Keratinocyte (primary cell): ENCODE data around the gene HNRNPDL. TPM values are rescaled to one million over a fixed set of nuclear protein-coding genes. Genes with fewer than 3 reads are reported as not detected.

Experiments
- DNase-seq: peaks from one replicate; pipeline ENCODE4 v3.0.0-alpha.2; 2011; ENCODE audit warnings: low read depth, missing footprints, low spot score
- FAIRE-seq: peaks from 2 replicates; lab custom pipeline; 2011; peaks lifted over from hg19 to GRCh38; lab: Jason Lieb, UNC
- H2AFZ ChIP-seq: 2 replicates; pipeline ENCODE4 v1.6.0; 2012; ENCODE audit warnings: low read length, control low read depth, inconsistent platforms; ENCODE audit not compliant: control insufficient read depth
- H3K27ac ChIP-seq: 2 replicates; pipeline ENCODE4 v1.5.1; 2011; ENCODE audit warnings: low read length; ENCODE audit not compliant: control insufficient read depth, insufficient read depth
- H3K27me3 ChIP-seq: 3 replicates; pipeline ENCODE4 v1.6.0; 2011; ENCODE audit warnings: low read length; ENCODE audit not compliant: control insufficient read depth, insufficient read depth; ENCODE audit errors: extremely low read depth
- H3K36me3 ChIP-seq, 2 experiments: 2 replicates in 1 of 2; 3 replicates in 1 of 2; pipeline ENCODE4 v1.5.1; 2011; ENCODE audit warnings: low read length in 2 of 2, mild to moderate bottlenecking in 1 of 2; ENCODE audit not compliant: control insufficient read depth in 2 of 2, insufficient read depth in 2 of 2; ENCODE audit errors: extremely low read depth in 1 of 2
- H3K4me1 ChIP-seq: 3 replicates; pipeline ENCODE4 v1.5.1; 2011; ENCODE audit warnings: low read length; ENCODE audit not compliant: control insufficient read depth, insufficient read depth; ENCODE audit errors: extremely low read depth
- H3K4me2 ChIP-seq: 3 replicates; pipeline ENCODE4 v1.6.0; 2011; ENCODE audit warnings: low read depth, low read length; ENCODE audit not compliant: control insufficient read depth, insufficient read depth; ENCODE audit errors: extremely low read depth
- H3K4me3 ChIP-seq, 3 experiments: fragments of 200-600 bp in 1 of 3; sonication (generic) in 1 of 3; 2 replicates in 2 of 3; 3 replicates in 1 of 3; pipeline ENCODE4 v1.5.1; 2011 to 2016; ENCODE audit warnings: low read length in 3 of 3, mild to moderate bottlenecking in 3 of 3, control low read depth in 2 of 3, inconsistent platforms in 1 of 3, low read depth in 1 of 3, mixed read lengths in 1 of 3, mixed run types in 1 of 3, moderate library complexity in 1 of 3; ENCODE audit not compliant: control insufficient read depth in 2 of 3, insufficient read depth in 2 of 3; ENCODE audit errors: extremely low read depth in 1 of 3
- H3K79me2 ChIP-seq: 2 replicates; pipeline ENCODE4 v1.6.0; 2012; ENCODE audit warnings: low read length; ENCODE audit not compliant: control insufficient read depth, insufficient read depth
- H3K9ac ChIP-seq: 3 replicates; pipeline ENCODE4 v1.6.0; 2011; ENCODE audit warnings: low read length; ENCODE audit not compliant: control insufficient read depth, insufficient read depth; ENCODE audit errors: extremely low read depth
- H3K9me1 ChIP-seq: 3 replicates; pipeline ENCODE4 v1.6.0; 2011; ENCODE audit warnings: low read length; ENCODE audit not compliant: control insufficient read depth, insufficient read depth; ENCODE audit errors: extremely low read depth
- H3K9me3 ChIP-seq: 2 replicates; pipeline ENCODE4 v1.5.1; 2012; ENCODE audit warnings: low read depth, low read length; ENCODE audit not compliant: control insufficient read depth
- H4K20me1 ChIP-seq: 3 replicates; pipeline ENCODE4 v1.6.0; 2011; ENCODE audit warnings: low read length; ENCODE audit not compliant: control insufficient read depth, insufficient read depth; ENCODE audit errors: extremely low read depth
- EZH2 ChIP-seq: IDR thresholded peaks from one replicate; pipeline ENCODE4 v1.6.1; 2012; ENCODE audit warnings: inconsistent platforms, mild to moderate bottlenecking, low read length, moderate library complexity
- dilution Hi-C: fragments of 300-500 bp; cut with MboI; formaldehyde crosslinking; loops from one replicate; pipeline ENCODE4 v1.7.0; 2020; ENCODE audit warnings: low sequenced_read_pairs; ENCODE audit not compliant: extremely low pct_ligation_motif_present
- polyA plus RNA-seq, 5 experiments: library from polyadenylated mRNA; depleted of rRNA in 3 of 5; stranded (reverse) in 3 of 5; stranded (forward) in 1 of 5; unstranded in 1 of 5; fragments of >200 nt; gene quantifications; 1 replicate in 1 of 5; 2 replicates in 3 of 5; 3 replicates in 1 of 5; pipeline versions ENCODE4 v1.2.1 to v1.2.3, GENCODE V29; 2011 to 2012; ENCODE audit warnings: missing spikeins in 2 of 5, low read depth in 1 of 5, low replicate concordance in 1 of 5
- TF ChIP-seq, protein P1 (sequence below), 3 experiments: IDR thresholded peaks in 1 of 3; conservative IDR thresholded peaks in 1 of 3; optimal IDR thresholded peaks in 1 of 3; 2 replicates in 2 of 3; 3 replicates in 1 of 3; pipeline versions ENCODE3 to v1.5.1; 2011; ENCODE audit warnings: low read length in 3 of 3, mild to moderate bottlenecking in 3 of 3, moderate library complexity in 2 of 3, control low read depth in 1 of 3, inconsistent platforms in 1 of 3; ENCODE audit not compliant: insufficient read depth in 2 of 3; ENCODE audit errors: extremely low read depth in 1 of 3

HNRNPDL gene
- polyA plus RNA-seq, 1 donor (not counting 4 experiments of a cell fraction or from before 2014, with no cell fraction given): 292 TPM

DNA sequence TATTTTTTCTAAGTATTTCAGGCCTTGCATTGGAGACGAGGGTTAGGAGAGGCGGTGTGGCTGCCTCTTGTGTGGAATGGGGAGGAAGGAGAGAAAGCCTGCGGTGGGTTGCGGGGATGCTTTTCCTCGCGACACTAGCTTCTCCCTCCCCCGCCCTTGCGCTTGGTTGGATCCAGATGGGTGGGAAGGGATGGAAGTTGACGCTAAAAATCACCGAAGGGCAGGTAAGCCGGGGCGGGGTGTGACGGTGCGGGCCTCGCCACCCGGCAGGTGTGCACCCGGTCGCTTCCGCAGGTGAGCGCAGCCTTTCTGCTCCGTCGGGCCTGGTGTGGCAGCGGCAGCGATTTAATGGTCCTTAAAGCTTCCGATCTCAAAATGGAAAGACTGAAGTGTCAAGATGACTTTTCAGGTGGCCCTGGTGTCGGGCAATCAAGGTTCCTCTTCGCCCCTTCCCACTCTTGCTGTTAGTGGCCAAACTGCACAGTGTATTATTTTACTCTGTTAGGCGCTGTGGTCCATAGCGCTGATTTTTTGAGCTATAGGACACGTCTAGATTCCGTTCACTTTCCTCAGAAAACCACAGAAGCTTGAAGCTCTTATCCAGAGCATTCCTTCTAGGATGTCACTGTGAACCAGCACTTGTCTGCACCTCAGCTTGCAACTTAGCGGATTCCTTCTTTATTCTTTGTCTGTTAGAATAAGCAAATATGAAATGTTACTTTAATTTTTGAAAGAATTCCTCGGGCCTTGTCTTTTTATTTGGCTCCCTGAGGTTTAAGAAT is 893 bp upstream of the HNRNPDL start:
- TF ChIP-seq, protein P1, sequence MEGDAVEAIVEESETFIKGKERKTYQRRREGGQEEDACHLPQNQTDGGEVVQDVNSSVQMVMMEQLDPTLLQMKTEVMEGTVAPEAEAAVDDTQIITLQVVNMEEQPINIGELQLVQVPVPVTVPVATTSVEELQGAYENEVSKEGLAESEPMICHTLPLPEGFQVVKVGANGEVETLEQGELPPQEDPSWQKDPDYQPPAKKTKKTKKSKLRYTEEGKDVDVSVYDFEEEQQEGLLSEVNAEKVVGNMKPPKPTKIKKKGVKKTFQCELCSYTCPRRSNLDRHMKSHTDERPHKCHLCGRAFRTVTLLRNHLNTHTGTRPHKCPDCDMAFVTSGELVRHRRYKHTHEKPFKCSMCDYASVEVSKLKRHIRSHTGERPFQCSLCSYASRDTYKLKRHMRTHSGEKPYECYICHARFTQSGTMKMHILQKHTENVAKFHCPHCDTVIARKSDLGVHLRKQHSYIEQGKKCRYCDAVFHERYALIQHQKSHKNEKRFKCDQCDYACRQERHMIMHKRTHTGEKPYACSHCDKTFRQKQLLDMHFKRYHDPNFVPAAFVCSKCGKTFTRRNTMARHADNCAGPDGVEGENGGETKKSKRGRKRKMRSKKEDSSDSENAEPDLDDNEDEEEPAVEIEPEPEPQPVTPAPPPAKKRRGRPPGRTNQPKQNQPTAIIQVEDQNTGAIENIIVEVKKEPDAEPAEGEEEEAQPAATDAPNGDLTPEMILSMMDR (optimal IDR thresholded peaks at IDR 0.05 in 1 of 3, IDR thresholded peaks at IDR 0.05 in 1 of 3, conservative IDR thresholded peaks at IDR 0.05 in 1 of 3; ENCODE audit: extremely low read depth in 1 of 3, insufficient read depth in 2 of 3, low read length in 3 of 3): no peak
- TF ChIP-seq EZH2: no peak
- peaks cover 29% of the 10 kb centered on the region for H3K4me1 ChIP-seq
- H3K9me3 ChIP-seq: no peaks in the 10 kb centered on the region
- peaks cover 90% of the 10 kb centered on the region for H3K79me2 ChIP-seq
- H3K27me3 ChIP-seq: no peaks in the 10 kb centered on the region
- peaks cover 24% of the 10 kb centered on the region for H4K20me1 ChIP-seq
- no peak for FAIRE-seq
- peak overlapping the region; percentile 89 for H2AFZ ChIP-seq
- H3K36me3 ChIP-seq: peaks cover 16 to 33% of the 10 kb centered on the region in 2 experiments
- peak overlapping the region; percentile 93 for H3K27ac ChIP-seq
- no peak for DNase-seq
- H3K4me3 ChIP-seq: peak overlapping the region; percentile 72 to 100 (median 96)
- H3K9me1 ChIP-seq: no peaks in the 10 kb centered on the region
- dilution Hi-C loops: no loop called here
- peak overlapping the region; percentile 92 for H3K4me2 ChIP-seq
- H3K9ac ChIP-seq: peak overlapping the region; percentile 95

DNA sequence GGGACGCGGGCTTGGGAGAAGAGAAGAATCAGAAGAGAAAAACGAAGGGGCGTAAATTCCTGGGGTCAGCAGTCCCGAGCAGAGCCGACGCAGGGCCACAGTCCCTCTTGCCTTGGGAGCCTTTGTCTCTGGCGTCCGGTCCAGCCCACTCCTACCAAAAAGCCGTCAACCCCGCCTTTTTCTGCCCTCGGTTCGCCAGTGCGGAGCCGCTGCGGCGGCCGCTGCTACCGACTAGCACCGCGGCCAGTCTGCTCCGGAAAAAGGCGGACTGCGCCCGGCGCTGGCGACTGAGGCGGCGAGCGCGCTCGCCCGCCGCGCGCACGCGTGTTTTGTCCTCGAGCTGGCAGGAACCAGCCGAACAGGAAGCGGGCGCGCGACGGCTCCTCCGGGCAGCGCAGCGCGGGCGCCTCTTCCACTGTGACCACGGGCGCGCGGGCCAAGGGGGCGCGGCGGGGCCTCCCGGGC is 502 bp downstream of the HNRNPDL start:
- no peaks in the 10 kb centered on the region for H3K9me1 ChIP-seq
- H4K20me1 ChIP-seq: peaks cover 33% of the 10 kb centered on the region
- H2AFZ ChIP-seq: peak overlapping the region; percentile 58
- H3K27ac ChIP-seq: peak overlapping the region; percentile 93
- H3K27me3 ChIP-seq: no peaks in the 10 kb centered on the region
- peaks cover 16 to 36% of the 10 kb centered on the region in 2 experiments for H3K36me3 ChIP-seq
- TF ChIP-seq, protein P1 (optimal IDR thresholded peaks at IDR 0.05 in 1 of 3, IDR thresholded peaks at IDR 0.05 in 1 of 3, conservative IDR thresholded peaks at IDR 0.05 in 1 of 3; ENCODE audit: extremely low read depth in 1 of 3, insufficient read depth in 2 of 3, low read length in 3 of 3): no peak
- TF ChIP-seq EZH2: no peak
- no peaks in the 10 kb centered on the region for H3K9me3 ChIP-seq
- H3K4me1 ChIP-seq: peaks cover 37% of the 10 kb centered on the region
- H3K9ac ChIP-seq: peak overlapping the region; percentile 95
- DNase-seq (no peak), FAIRE-seq (no peak)
- dilution Hi-C loops: no loop called here
- H3K4me2 ChIP-seq: peak overlapping the region; percentile 92
- H3K79me2 ChIP-seq: peaks cover 85% of the 10 kb centered on the region
- peak overlapping the region; percentile 72 to 100 (median 96) for H3K4me3 ChIP-seq
